HG03139 (cell line): ENCODE measurements around the gene ODAD3.
"Not testable (repeated sequence)": the region's sequence is repeated elsewhere in the genome, so short reads cannot be mapped to it uniquely, and the experiment has no call there.

Experiments
- ATAC-seq: cut with Tn5 transposase; IDR thresholded peaks from one replicate; pipeline ENCODE4 v1.9.1; 2021; ENCODE audit not compliant: unreplicated experiment

Gene ODAD3

DNA sequence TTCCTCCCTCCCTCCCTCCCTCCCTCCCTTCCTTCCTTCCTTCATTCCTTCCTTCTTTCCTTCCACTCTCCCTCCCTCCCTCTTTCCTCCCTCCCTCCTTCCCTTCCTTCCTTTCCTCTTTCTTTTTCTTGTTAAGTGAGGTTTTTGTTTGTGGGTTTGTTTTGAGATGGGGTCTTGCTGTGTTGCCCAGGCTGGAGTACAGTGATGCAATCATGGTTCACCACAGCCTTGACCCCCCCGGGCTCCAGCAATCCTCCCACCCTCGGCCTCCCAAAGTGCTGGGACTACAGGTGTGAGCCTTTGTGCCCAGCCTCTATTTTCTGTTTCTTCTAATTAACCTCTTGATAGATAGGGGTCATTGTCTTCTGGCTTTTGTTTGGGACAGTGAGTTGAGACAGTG, 26.5 kb upstream of the ODAD3 start:
- ATAC-seq, result no peak

DNA sequence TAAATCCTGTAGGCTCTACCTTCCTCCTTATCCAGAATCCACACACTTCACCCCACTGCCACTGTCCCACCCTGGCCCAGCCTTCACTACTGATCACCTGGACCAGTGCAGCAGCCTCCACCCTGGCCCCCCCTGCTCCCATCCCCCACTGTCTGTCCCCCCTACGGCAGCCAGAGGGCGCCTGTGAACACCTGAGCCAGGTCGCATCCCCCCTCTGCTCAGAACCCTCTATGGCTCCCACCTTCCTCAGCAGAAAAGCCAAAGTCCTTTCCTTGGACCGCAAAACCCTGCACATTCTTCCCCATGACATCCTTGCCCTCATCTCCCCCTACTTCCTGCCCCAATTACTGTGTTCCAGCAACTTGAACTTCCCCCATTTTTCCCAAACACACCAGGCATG, 25.3 kb upstream of the ODAD3 start:
- no peak for ATAC-seq

DNA sequence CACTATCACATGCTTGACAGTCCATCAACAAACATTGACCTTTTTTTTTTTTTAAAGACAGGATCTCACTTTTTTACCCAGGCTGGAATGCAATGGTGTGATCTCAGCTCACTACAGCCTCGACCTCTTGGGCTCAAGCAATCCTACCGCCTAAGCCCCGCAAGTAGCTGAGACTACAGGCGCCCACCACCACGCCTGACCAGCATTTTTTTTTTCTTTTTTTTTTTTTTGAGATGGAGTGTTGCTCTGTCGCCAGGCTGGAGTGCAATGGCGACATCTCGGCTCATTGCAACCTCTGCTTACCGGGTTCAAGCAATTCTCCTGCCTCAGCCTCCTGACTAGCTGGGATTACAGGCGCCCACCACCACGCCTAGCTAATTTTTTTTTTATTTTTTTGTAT, 24.0 kb upstream of the ODAD3 start:
- ATAC-seq, result not testable (repeated sequence)

DNA sequence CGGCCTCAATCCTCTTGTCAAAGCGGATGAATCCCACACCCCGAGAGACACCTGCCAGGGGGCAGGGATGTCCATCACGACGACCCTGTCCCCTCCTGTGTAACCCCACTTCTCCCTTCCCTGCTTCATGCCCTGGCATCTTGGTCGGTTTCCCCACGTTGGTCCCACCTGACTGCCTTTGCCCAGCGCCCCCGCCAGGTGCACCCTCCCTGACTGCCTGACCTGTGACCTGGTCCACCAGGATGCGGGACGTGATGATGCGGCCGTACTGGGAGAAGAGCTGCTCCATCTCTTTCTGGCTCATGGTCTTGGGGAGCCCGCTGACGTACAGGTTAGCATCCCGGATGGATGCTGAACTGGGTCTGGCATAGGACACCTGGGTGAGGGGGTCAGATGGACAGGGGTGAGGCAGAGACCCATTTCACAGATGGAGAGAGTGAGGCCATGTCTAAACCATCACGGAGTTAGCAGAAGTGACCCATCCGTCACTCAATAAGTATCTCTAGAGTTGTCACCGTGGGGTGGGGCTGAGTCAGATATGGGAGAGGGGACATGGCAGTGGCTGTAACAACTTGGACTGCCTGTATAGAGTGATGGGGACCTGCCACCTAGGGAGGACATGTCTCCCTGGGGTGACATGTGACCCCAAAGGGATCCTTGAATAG, 23.4 kb upstream of the ODAD3 start:
- no peak for ATAC-seq

DNA sequence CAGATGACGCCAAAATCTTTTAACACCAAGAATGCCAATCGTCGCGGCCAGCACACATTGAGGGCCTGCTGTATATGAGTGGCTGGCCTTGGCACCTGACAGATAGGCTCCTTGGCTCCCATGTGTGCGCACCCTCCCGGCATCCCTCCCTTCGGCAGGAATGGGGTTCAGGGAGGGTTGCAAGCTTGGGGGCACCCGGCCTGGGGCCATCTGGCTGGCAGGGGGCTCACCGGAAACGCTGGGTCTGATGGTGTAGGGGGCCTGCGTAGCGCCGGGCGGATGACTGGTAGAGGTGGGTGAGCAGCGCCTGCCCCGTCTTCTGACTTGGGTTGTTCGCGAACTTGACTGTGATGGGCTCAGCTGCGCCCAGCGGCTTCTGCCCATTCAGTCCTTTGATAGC, 22.9 kb upstream of the ODAD3 start:
- no peak for ATAC-seq

DNA sequence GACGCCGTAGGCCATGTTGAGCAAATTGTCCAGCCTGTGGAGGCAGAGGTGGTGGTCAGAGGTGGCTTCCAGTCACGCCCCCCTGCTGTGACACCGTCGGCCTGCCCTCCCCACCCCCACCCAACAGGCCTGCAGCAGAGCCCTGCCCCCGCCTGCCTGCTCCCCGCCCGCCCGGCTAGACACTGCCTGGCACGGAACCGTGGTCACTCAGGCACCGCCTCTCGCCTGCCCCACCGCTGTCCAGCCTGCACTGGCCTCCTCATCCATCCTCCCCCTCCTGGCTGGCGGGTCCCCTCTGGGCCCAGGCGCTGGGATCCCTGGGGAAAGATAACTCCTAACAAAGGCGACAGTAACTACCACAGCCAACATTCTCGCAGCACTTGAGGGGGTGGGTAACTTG, 22.2 kb upstream of the ODAD3 start:
- no peak for ATAC-seq

DNA sequence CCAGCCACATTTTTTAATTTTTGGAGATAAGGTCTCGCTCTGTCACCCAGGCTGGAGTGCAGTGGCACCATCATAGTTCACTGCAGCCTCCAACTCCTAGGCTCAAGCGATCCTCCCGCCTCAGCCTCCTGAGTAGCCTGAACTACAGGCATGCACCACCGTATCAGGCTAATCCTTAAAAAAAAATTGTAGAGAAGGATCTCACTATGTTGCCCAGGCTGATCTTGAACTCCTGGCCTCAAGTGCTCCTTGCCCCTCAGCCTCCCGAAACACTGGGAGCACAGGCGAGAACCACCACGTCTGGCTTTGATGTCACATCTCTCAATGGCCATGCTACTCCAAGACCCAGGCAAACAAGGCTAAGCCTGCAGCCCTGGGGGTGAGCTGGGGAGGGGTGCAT, 21.7 kb upstream of the ODAD3 start:
- no peak for ATAC-seq

DNA sequence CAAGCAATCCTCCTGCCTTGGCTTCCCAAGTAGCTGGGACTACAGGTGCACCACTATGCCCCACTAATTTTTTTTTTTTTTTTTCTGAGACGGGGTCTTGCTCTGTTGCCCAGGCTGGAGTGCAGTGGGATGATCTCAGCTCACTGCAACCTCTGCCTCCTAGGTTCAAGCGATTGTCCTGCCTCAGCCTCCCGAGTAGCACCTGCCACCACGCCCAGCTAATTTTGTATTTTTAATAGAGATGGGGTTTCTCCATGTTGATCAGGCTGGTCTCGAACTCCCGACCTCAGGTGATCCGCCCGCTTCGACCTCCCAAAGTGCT, 20.3 kb upstream of the ODAD3 start:
- ATAC-seq, result not testable (repeated sequence)

DNA sequence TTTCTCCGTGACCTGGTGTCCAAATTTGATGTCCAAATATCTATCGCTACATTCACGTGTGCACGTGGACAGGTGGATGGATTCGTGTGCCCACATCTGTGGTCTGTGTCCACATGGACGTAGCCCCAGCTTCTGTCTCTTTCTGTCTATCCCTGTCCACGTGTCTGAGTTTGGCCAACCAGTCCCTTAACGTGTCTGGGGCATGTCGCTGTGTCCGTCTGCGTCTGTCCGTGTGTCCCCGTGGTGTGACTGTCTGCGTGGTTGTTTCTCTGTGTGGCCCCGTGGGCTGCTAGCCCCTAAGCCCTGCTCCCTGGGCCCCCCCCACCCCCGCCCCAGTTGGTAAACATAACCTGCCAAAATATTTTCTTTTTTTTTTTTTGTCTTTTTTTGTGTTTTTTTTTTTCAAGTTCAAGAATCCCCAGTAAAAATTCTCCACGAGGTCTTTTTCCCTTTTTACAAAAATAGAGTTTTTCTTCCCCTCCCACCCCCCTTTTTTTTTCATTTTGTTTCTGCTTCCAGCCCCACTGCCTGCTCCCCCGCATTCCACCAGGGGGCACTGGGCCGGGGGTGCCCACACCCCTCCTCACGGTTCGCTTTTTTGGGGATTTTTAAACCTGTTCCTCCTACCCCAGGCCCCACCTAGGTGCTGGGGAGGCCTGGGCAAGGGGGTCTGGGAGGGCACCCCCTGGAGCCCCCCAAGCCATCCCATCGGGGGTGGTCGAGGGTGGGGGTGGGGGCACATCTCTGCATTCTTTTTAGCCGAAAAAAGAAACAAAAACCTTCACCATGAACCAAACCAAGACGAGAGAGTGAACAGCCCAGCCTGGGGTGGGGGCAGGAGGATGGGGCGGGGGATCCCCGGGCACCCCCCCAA, 18.8 kb upstream of the ODAD3 start:
- ATAC-seq, result no peak

DNA sequence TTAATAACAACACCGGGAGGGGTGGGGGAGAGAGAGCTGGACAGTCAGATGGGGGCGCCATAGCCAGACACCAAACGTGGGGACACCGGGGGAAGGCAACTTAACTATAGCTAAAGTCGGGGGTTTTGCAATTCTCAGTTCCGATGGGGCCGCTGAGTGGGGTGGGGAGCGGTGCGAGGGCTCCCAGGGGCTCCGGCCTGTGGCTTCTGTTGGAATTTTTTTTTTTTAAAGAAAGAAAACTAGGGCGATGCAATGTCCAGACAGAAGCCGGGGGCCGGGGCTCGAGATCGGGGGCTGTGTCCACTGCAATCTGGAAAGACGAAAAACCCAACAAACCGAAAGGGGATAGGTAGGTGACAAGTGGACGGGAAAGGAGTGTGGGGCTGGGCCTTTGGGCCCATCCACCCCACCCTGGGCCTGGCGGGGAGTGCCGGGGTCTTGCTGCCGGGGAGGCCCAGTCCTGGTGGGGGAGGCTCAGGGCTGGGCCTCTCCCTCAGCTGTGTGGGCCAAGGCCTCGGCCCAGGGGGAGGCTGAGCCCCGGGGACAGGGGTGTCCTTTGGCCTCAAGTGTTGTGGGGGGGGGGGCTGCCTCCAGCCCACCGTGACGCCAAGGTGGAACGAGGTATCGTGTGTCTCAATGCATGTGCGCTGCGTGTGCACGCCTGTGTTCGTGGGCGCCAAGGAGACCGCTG, 17.8 kb upstream of the ODAD3 start:
- ATAC-seq, result no peak

DNA sequence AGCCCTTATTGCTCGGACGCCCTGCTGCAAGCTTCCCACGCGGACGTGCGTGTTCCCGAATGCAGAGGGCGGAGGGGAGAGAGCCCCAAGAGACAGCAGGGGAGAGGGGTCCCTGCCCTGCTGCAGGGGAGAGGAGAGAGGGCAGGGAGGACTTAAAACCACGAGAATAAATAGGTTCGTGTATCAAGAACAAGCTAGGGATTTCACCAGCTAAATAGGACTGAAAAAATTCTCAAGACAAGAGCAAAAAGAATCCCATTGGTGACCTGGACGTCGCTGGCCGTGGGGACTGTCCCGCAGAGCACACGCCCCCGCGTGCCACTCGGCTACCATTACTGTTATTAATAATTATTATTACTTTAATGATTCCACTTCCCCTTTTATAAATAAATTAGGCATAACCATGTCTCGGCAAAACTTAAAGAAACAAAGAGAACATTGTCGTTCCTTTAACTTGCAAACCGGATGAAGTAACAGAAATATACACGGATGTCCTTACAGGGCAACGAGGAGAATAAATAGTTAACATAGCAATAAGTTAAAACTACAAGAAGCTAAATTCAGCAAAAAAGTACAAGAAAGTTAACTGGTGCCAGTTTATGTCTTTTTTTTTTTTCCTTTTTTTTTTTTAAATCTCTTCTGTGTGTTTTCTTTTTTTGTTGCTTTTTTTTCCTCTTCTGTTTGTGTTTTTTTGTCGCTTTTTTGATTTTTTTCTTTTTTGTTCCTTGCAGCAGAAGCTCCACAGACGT, 17.1 kb upstream of the ODAD3 start:
- ATAC-seq, result no peak

DNA sequence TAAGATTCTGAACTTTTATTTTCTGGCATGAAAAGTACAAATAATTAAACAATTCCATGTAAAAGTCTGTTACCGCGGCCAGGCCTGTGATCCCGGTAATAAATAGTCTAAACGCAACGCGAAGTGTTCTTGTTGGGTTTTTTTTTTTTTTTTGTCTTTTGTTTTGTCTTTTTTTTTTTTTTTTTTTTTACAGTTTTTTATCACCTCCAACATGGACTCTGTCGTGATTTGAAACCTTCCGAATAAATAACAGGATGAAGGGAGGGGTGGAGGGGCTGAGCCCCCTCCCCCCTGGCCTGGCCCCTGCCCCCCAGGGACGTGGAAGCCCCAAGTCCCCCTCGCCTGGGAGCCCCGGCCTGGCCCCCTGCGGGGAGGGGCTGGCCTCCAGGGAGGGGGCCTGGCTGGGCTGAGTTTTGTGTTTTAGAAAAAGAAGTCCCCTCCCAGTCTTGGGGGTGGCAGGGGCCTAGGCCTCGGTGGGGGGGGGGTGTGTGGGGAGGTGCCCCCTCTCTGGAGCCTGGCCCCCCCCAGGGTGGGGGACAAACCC, 16.5 kb upstream of the ODAD3 start:
- ATAC-seq, result no peak

DNA sequence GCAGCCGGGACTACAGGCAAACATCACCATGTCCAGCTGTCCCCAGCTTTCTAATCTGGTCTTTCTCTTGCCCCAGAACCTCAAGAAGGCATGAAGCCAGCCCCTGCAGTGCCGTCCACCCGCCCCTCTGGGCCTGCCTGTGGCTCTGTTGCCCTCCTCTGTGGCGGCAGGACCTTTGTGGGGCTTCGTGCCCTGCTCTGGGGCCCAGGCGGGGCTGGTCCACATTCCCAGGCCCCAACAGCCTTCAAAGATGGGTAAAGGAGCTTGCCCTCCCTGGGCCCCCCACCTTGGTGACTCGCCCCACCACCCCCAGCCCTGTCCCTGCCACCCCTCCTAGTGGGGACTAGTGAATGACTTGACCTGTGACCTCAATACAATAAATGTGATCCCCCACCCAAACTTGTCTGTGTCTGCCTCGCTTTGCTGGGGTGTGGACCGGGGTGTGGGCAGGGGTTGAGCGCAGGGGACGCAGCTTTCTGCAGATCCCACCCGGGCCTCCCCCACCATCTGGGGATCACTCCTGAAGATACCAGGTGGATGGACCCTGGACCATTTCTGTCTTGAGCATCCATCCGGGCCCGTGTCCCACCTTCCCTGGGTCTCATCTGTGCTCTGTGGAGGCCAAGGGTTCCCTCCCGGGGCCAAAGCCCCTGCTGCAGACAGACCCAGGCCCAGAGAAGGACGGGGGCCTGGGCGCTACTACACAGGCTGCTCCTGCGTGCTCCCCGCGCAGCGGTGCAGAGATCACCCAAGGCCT, 15.8 kb upstream of the ODAD3 start:
- ATAC-seq, result no peak

DNA sequence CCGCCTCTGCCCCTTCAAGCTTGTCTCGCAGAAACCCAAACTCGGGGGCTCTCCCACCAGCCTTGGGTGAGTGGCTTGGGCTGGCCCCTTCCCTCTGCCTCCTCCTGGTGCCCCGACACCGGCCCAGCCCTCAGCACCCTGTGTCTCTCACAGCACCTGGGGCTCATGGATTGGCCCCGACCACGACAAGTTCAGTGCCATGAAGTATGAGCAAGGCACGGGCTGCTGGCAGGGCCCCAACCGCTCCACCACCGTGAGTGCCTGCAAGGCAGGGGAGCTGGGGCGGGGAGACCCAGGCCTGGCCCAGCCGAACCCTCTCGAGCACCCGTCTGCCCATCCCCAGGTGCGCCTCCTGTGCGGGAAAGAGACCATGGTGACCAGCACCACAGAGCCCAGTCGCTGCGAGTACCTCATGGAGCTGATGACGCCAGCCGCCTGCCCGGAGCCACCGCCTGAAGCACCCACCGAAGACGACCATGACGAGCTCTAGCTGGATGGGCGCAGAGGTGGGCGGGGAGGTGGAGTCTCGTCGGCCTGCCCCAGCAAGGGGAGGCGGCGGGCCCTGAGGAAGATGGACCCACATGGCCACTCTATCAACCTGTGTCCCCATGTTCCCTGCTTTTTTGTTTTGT, 14.1 kb upstream of the ODAD3 start:
- ATAC-seq, result no peak

DNA sequence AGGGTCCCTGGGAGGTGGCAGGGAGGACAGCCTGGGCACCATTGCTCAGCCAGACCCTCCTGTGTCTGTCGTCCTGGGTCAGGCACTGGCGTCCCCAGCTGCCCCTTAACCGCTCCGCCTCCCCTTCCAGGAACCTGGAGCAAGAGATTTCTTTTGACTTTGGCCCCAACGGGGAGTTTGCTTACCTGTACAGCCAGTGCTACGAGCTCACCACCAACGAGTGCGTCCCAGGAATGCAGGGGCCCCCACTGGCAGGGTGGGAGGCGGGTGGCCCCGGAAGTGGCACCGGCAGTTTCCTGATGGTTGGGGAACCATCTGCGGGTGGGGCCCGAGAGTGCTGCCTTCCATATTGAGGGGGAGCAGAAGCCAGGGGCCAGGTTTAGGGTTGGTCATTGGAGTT, 13.5 kb upstream of the ODAD3 start:
- no peak for ATAC-seq

DNA sequence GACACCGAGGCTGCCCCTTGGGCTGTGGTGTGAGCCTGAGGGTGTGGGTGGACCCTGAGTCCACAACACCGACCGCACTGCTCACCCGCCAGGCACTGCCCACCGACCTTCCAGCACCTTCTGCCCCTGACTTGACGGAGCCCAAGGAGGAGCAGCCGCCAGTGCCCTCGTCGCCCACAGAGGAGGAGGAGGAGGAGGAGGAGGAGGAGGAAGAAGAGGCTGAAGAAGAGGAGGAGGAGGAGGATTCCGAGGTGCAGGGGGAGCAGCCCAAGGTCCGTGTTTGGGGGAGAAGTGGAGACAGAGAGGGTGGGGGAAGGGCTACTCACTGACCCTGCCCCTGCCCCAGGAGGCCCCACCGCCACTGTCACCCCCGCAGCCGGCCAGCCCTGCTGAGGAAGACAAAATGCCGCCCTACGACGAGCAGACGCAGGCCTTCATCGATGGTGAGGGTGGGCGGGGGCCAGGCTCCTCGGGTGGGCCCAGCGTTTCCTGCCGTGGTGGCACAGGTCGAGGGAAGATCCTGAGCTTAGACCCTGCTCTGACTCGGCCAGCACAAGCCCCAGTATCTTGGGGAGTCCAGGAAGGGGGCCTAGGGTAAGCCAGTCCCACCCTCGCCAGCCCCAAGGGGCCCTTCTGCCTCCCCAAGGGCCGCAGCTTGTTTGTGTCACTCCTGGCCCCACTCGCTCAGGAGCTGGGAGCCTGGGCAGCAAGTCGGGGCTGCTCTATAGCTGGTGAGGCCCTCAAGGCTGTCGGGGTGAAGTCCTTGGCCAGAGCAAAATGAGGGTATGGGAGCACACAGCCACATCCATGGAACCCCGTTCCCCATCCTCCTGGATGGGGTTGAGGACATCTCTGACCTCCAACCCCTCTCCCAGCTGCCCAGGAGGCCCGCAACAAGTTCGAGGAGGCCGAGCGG, 12.7 kb upstream of the ODAD3 start:
- ATAC-seq, result no peak

DNA sequence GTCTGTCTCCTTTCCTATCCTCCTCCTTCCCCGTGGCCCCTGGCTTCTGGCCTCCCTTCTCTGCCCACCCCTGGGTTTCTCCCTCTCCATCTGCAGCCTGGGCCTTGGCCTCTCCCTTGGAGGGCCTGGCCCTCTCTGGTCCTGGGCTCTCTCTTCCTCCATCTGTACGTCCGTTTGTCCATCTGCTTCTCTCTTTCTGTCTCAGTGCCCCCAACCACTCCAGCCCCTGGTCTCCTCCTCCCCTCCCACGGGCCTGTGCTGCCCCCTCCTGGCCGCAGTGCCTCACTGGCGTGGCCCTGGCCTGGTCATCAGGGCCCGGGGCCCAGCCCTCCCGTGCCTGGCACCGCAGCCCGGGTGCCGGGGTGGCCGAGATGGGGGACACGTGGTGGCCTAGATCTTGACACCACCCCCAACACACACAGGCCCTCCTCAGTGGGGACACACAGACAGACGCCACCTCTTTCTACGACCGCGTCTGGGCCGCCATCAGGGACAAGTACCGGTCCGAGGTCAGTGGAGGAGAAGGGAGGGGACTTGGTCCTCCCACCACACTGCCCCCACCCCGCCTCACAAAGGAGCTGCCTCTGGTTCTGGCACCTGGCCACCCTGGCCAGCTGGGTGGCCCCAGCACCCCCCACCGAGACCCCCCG, 11.9 kb upstream of the ODAD3 start:
- no peak for ATAC-seq

DNA sequence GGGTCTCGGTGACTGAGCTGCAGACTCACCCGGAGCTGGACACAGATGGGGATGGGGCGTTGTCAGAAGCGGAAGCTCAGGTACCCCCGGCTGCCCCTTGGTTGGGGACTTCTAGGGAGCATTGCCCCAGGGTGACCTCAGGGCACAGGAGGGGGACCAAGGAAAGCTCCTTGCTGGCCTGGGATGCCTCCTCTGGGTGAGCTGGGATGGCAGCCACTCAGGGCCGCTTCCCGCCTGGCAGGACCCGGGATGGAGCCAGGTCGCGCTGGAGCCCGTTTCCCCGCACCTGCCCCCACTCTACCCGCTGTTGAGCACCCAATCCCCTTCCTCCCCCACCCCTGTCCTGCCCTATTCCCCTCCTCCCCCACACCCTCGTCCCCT, 11.3 kb upstream of the ODAD3 start:
- ATAC-seq, result no peak

DNA sequence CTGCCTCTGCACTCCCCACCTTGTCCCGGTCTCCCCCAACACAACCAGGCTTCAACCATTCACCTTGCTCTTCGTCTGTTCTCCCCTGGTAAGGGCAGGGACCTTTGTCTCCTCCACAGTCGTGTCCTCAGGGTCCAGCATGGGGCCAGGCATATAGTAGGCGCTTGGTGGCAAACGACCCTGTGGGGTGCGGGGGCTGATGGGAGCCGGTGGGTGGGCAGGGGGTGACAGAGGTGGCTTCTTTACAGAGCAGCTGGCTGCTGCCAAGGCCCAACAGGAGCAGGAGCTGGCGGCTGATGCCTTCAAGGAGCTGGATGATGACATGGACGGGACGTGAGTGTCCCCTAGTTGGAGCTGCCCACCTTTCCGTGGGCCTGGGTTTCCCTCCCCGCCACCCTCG, 10.2 kb upstream of the ODAD3 start:
- ATAC-seq, result no peak
